Stomach (tissue), 4 donors: ENCODE data around the gene GOLGA3.

Source experiments
- CTCF ChIP-seq, 7 experiments: fragments of 450-650 bp in 4 of 7; fragments of 200-600 bp in 3 of 7; sonication (generic) in 3 of 7; IDR thresholded peaks; one replicate each; pipeline ENCODE4 v1.5.1; 2016 to 2019; ENCODE audit warnings: antibody characterized with exemption in 7 of 7, control low read depth in 2 of 7, mild to moderate bottlenecking in 1 of 7
- EP300 ChIP-seq: sonication (generic); formaldehyde crosslinking; IDR thresholded peaks from one replicate; pipeline ENCODE4 v1.6.1; 2017; ENCODE audit warnings: antibody characterized with exemption

DNA sequence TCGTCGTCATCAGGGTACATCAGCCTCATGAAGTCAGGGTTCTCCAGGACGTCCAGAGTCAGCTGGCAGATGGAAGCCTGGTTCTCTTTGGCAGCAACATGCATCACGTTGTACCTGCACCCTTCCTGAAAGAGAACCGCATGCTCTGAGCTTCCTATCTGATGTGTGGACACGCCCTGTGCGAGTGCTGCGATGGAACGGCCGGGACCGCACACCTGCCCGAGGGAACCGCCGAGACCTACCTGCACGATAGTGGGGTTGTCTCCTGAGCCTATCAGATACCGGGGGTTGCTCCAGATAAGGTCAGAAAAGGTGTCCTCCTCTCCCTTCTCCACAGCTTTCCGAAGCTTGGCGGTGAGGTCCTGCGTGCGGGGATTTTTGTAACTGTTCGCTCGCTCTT, 80.8 kb downstream of the GOLGA3 start:
- TF ChIP-seq CTCF (IDR thresholded peaks at IDR 0.05) (no peak), EP300 (no peak)
